DOHH2 (cell line): ENCODE measurements around the gene MOB1A.

ENCODE experiments used
- H3F3A ChIP-seq: fragments of 200-600 bp; sonication (generic), shearing (Covaris generic); 2 replicates; pipeline ENCODE4 v1.6.0; 2016; ENCODE audit warnings: antibody characterized with exemption, mild to moderate bottlenecking; ENCODE audit not compliant: control insufficient read depth, insufficient read depth
- H3K27ac ChIP-seq: fragments of 200-600 bp; sonication (generic); 2 replicates; pipeline ENCODE4 v1.5.1; 2014; ENCODE audit warnings: low read depth, mild to moderate bottlenecking, low read length, moderate library complexity
- H3K27me3 ChIP-seq: fragments of 200-600 bp; sonication (generic); 2 replicates; pipeline ENCODE4 v1.6.1; 2014; ENCODE audit warnings: mild to moderate bottlenecking, low read length, mixed read lengths; ENCODE audit not compliant: control insufficient read depth
- H3K36me3 ChIP-seq: fragments of 200-600 bp; sonication (generic); 2 replicates; pipeline ENCODE4 v1.6.1; 2014; ENCODE audit warnings: mild to moderate bottlenecking, low read length, moderate library complexity, mixed read lengths; ENCODE audit not compliant: control insufficient read depth
- H3K4me1 ChIP-seq: fragments of 200-600 bp; sonication (generic); 2 replicates; pipeline ENCODE4 v1.6.1; 2014; ENCODE audit warnings: mild to moderate bottlenecking, low read length, mixed read lengths; ENCODE audit not compliant: control insufficient read depth
- H3K4me2 ChIP-seq: fragments of 200-600 bp; sonication (generic); 2 replicates; pipeline ENCODE4 v1.6.0; 2014; ENCODE audit warnings: mild to moderate bottlenecking, low read length, moderate library complexity
- H3K4me3 ChIP-seq: fragments of 200-600 bp; sonication (generic); 2 replicates; pipeline ENCODE4 v1.5.1; 2014; ENCODE audit warnings: mild to moderate bottlenecking, low read length, mixed read lengths
- H3K79me2 ChIP-seq: fragments of 200-600 bp; sonication (generic); 2 replicates; pipeline ENCODE4 v1.6.1; 2014; ENCODE audit warnings: mild to moderate bottlenecking, low read length, mixed read lengths; ENCODE audit not compliant: control insufficient read depth
- H3K9me2 ChIP-seq: fragments of 200-600 bp; sonication (generic); replicated peaks from 2 replicates; pipeline ENCODE4 v1.6.1; 2014; ENCODE audit warnings: mild to moderate bottlenecking, low read length, mixed read lengths; ENCODE audit not compliant: control insufficient read depth
- H3K9me3 ChIP-seq: fragments of 200-600 bp; sonication (generic); 2 replicates; pipeline ENCODE4 v1.6.1; 2014; ENCODE audit warnings: antibody characterized with exemption, low read length, mixed read lengths; ENCODE audit not compliant: control insufficient read depth, insufficient read depth
- H4K20me1 ChIP-seq: fragments of 200-600 bp; sonication (generic); 2 replicates; pipeline ENCODE4 v1.6.0; 2014; ENCODE audit warnings: low read depth, mild to moderate bottlenecking, antibody characterized with exemption, low read length, moderate library complexity; ENCODE audit not compliant: control insufficient read depth, insufficient read depth
- CTCF ChIP-seq: fragments of 200-600 bp; sonication (generic); IDR thresholded peaks from one replicate; pipeline ENCODE4 v1.5.1; 2014; ENCODE audit warnings: antibody characterized with exemption, mild to moderate bottlenecking, low read depth, low read length; ENCODE audit not compliant: poor library complexity, severe bottlenecking
- EZH2phosphoT487 ChIP-seq: fragments of 200-600 bp; sonication (generic); IDR thresholded peaks from 2 replicates; pipeline ENCODE4 v1.6.1; 2017; ENCODE audit warnings: borderline replicate concordance, mild to moderate bottlenecking, antibody characterized with exemption, low read length, moderate library complexity, mixed read lengths

Gene MOB1A

GRCh38 chr2:74107071-74107470, 71.6 kb downstream of the MOB1A start:
- Histone ChIP-seq H3K4me2 (no peak overlapping the region), H3K79me2 (no peaks in the 10 kb centered on the region), H4K20me1 (no peaks in the 10 kb centered on the region), H3K36me3 (peaks cover 12% of the 10 kb centered on the region), H3K9me2 (no peaks in the 10 kb centered on the region), H3K27ac (no peak overlapping the region), H3K4me3 (no peak overlapping the region), H3K4me1 (no peaks in the 10 kb centered on the region), H3K9me3 (no peaks in the 10 kb centered on the region), H3F3A (peaks cover 2% of the 10 kb centered on the region; the same call in 1 of the 2 replicates), H3K27me3 (no peaks in the 10 kb centered on the region)
- TF ChIP-seq EZH2phosphoT487: no peak
- TF ChIP-seq CTCF: no peak

GRCh38 chr2:74105413-74105812, 73.3 kb downstream of the MOB1A start:
- H3K36me3 ChIP-seq: peaks cover 26% of the 10 kb centered on the region
- H3F3A ChIP-seq: peaks cover 2% of the 10 kb centered on the region; the same call in 1 of the 2 replicates
- no peak overlapping the region for H3K4me3 ChIP-seq
- no peak overlapping the region for H3K27ac ChIP-seq
- H3K4me1 ChIP-seq: no peaks in the 10 kb centered on the region
- H3K27me3 ChIP-seq: no peaks in the 10 kb centered on the region
- H3K79me2 ChIP-seq: no peaks in the 10 kb centered on the region
- no peak overlapping the region for H3K4me2 ChIP-seq
- H3K9me2 ChIP-seq: no peaks in the 10 kb centered on the region
- no peaks in the 10 kb centered on the region for H4K20me1 ChIP-seq
- no peaks in the 10 kb centered on the region for H3K9me3 ChIP-seq
- no peak for TF ChIP-seq EZH2phosphoT487
- no peak for TF ChIP-seq CTCF

- Histone ChIP-seq H3F3A (peaks cover 2% of the 10 kb centered on the region; the same call in 1 of the 2 replicates), H3K79me2 (no peaks in the 10 kb centered on the region), H3K27me3 (no peaks in the 10 kb centered on the region), H3K36me3 (peaks cover 31% of the 10 kb centered on the region), H3K9me2 (no peaks in the 10 kb centered on the region), H3K4me1 (no peaks in the 10 kb centered on the region), H4K20me1 (no peaks in the 10 kb centered on the region), H3K4me3 (no peak overlapping the region), H3K4me2 (no peak overlapping the region), H3K9me3 (no peaks in the 10 kb centered on the region), H3K27ac (no peak overlapping the region)
- TF ChIP-seq EZH2phosphoT487 (no peak), CTCF (no peak)
Observed at GRCh38 chr2:74104839-74105238, 73.8 kb downstream of the MOB1A start.
